ENCODE results near the gene PHETA1.
"Not testable (repeated sequence)": the region's sequence is repeated elsewhere in the genome, so short reads cannot be mapped to it uniquely, and the experiment has no call there.

PHETA1 gene

GRCh38 chr12:111337371-111337770, 31.5 kb downstream of the PHETA1 start:
- no peak for TF ChIP-seq CTCF (IDR thresholded peaks at IDR 0.05; ENCODE audit: insufficient read depth, low read depth, low read length, missing control alignments)
- DNase-seq (ENCODE audit: low read depth), result no peak
- no peak overlapping the region for H3K4me3 ChIP-seq (ENCODE audit: low read depth, low read length)

- H3K4me3 ChIP-seq (ENCODE audit: low read depth, low read length); DNase-seq (ENCODE audit: low read depth): not testable (repeated sequence)
These were observed 32.5 kb downstream of the PHETA1 start for GRCh38 chr12:111336411-111336810.

- TF ChIP-seq CTCF (IDR thresholded peaks at IDR 0.05; ENCODE audit: insufficient read depth, low read depth, low read length, missing control alignments), result no peak
- H3K4me3 ChIP-seq (ENCODE audit: low read depth, low read length), result no peak overlapping the region
- DNase-seq (ENCODE audit: low read depth), result no peak
These were observed 33.1 kb downstream of the PHETA1 start for GRCh38 chr12:111335811-111336210.

- DNase-seq (ENCODE audit: low read depth); H3K4me3 ChIP-seq (ENCODE audit: low read depth, low read length): not testable (repeated sequence)
These were observed 33.6 kb downstream of the PHETA1 start for GRCh38 chr12:111335301-111335700.

- no peak for TF ChIP-seq CTCF (IDR thresholded peaks at IDR 0.05; ENCODE audit: insufficient read depth, low read depth, low read length, missing control alignments)
- no peak overlapping the region for H3K4me3 ChIP-seq (ENCODE audit: low read depth, low read length)
- DNase-seq (ENCODE audit: low read depth), result no peak
These were observed 34.4 kb downstream of the PHETA1 start for GRCh38 chr12:111334393-111334915.

- peak; percentile 49 for TF ChIP-seq CTCF (IDR thresholded peaks at IDR 0.05; ENCODE audit: insufficient read depth, low read depth, low read length, missing control alignments)
- DNase-seq (ENCODE audit: low read depth), result peak; percentile 47
- no peak overlapping the region for H3K4me3 ChIP-seq (ENCODE audit: low read depth, low read length)
These were observed 37.8 kb downstream of the PHETA1 start for GRCh38 chr12:111330800-111331752.

- TF ChIP-seq CTCF (IDR thresholded peaks at IDR 0.05; ENCODE audit: insufficient read depth, low read depth, low read length, missing control alignments), result no peak
- DNase-seq (ENCODE audit: low read depth), result no peak
- no peak overlapping the region for H3K4me3 ChIP-seq (ENCODE audit: low read depth, low read length)
These were observed 40.8 kb downstream of the PHETA1 start for GRCh38 chr12:111328138-111328537.

GRCh38 chr12:111327474-111327873, 41.4 kb downstream of the PHETA1 start:
- DNase-seq (ENCODE audit: low read depth), result no peak
- TF ChIP-seq CTCF (IDR thresholded peaks at IDR 0.05; ENCODE audit: insufficient read depth, low read depth, low read length, missing control alignments), result no peak
- no peak overlapping the region for H3K4me3 ChIP-seq (ENCODE audit: low read depth, low read length)

All from GM12865 (cell line).